Tibial artery (tissue), 4 donors: Measurements from ENCODE around the gene RSRC2.
A peak's percentile ranks its signal among the peaks of the same experiment; 100 is the strongest.
"Not testable (repeated sequence)": the region's sequence is repeated elsewhere in the genome, so short reads cannot be mapped to it uniquely, and the experiment has no call there.

Experiments
- DNase-seq, 2 donors: peaks; one replicate each; pipeline ENCODE4 v3.0.0-alpha.2; 2019
- H3K27ac ChIP-seq, 2 donors: fragments of 200-600 bp; sonication (generic) in 1 of 2; 1 replicate in 1 of 2; 2 replicates in 1 of 2; pipeline ENCODE4 v1.5.1; 2018 to 2019; ENCODE audit warnings: mild to moderate bottlenecking in 1 of 2
- H3K27me3 ChIP-seq, 2 donors: fragments of 200-600 bp; sonication (generic) in 1 of 2; one replicate each; pipeline versions ENCODE4 v1.5.1 to v1.6.0; 2016 to 2019
- H3K36me3 ChIP-seq, 3 donors: fragments of 200-600 bp; sonication (generic) in 2 of 3; one replicate each; pipeline ENCODE4 v1.5.1; 2016 to 2019; ENCODE audit warnings: mild to moderate bottlenecking in 2 of 3
- H3K4me1 ChIP-seq, 4 donors: fragments of 200-600 bp; sonication (generic) in 2 of 4; 1 replicate in 3 of 4; 2 replicates in 1 of 4; pipeline ENCODE4 v1.5.1; 2016 to 2019
- H3K4me3 ChIP-seq, 2 donors: fragments of 200-600 bp; sonication (generic) in 1 of 2; 1 replicate in 1 of 2; 2 replicates in 1 of 2; pipeline ENCODE4 v1.5.1; 2018 to 2019; ENCODE audit warnings: mild to moderate bottlenecking in 2 of 2
- H3K9me3 ChIP-seq, 3 donors: fragments of 200-600 bp; sonication (generic) in 1 of 3; one replicate each; pipeline ENCODE4 v1.5.1; 2016 to 2019
- intact Hi-C: fragments of 100-400 bp; cut with DNase I; formaldehyde crosslinking; loops from one replicate; pipeline ENCODE4 v1.15.0; 2023; ENCODE audit warnings: low total_unique reads
- TF ChIP-seq, protein P1 (sequence below), 2 experiments: fragments of 200-600 bp in 1 of 2; fragments of 450-650 bp in 1 of 2; IDR thresholded peaks; one replicate each; pipeline ENCODE4 v1.5.1; 2017 to 2019; ENCODE audit warnings: antibody characterized with exemption in 2 of 2, mild to moderate bottlenecking in 1 of 2, moderate library complexity in 1 of 2

The RSRC2 gene

DNA sequence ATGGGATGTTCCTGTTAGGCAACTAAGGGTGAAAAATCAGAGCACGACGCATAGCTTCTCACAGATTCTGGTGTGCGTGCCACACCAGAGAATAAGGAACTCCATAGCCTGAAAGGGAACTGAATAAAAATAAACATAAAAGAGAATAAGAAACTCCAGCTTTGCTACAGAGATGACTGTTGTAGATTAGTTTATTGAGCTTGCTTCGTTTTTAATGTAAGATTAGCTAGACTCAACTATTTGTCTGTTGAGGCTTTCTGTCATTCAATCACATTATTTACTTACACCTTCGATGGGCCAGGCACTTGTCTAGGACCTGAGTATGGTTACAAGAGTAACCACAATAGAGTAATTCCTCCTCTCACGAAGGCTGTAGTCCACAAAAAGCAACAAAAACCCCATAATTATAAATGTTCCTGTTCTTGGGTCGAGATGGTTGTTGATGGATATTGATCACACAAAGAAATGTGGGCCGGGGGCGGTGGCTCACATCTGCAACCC is 25.2 kb downstream of the RSRC2 start:
- Histone ChIP-seq H3K4me1 (peaks cover 0 to 29% (median 18%) of the 10 kb centered on the region in 4 donors), H3K4me3 (peak overlapping the region; percentile 63 to 76), H3K27ac (peak overlapping the region; percentile 92 to 99), H3K27me3 (no peaks in the 10 kb centered on the region), H3K36me3 (peaks cover 39 to 45% (median 42%) of the 10 kb centered on the region in 3 donors), H3K9me3 (no peaks in the 10 kb centered on the region)
- TF ChIP-seq, protein P1, sequence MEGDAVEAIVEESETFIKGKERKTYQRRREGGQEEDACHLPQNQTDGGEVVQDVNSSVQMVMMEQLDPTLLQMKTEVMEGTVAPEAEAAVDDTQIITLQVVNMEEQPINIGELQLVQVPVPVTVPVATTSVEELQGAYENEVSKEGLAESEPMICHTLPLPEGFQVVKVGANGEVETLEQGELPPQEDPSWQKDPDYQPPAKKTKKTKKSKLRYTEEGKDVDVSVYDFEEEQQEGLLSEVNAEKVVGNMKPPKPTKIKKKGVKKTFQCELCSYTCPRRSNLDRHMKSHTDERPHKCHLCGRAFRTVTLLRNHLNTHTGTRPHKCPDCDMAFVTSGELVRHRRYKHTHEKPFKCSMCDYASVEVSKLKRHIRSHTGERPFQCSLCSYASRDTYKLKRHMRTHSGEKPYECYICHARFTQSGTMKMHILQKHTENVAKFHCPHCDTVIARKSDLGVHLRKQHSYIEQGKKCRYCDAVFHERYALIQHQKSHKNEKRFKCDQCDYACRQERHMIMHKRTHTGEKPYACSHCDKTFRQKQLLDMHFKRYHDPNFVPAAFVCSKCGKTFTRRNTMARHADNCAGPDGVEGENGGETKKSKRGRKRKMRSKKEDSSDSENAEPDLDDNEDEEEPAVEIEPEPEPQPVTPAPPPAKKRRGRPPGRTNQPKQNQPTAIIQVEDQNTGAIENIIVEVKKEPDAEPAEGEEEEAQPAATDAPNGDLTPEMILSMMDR (IDR thresholded peaks at IDR 0.05): no peak
- intact Hi-C loops: loop anchor here (2.0 kb wide), 1 partner anchor 25 kb away; the partner anchor contains the start of genes KNTC1 and RSRC2
- DNase-seq: no peak

DNA sequence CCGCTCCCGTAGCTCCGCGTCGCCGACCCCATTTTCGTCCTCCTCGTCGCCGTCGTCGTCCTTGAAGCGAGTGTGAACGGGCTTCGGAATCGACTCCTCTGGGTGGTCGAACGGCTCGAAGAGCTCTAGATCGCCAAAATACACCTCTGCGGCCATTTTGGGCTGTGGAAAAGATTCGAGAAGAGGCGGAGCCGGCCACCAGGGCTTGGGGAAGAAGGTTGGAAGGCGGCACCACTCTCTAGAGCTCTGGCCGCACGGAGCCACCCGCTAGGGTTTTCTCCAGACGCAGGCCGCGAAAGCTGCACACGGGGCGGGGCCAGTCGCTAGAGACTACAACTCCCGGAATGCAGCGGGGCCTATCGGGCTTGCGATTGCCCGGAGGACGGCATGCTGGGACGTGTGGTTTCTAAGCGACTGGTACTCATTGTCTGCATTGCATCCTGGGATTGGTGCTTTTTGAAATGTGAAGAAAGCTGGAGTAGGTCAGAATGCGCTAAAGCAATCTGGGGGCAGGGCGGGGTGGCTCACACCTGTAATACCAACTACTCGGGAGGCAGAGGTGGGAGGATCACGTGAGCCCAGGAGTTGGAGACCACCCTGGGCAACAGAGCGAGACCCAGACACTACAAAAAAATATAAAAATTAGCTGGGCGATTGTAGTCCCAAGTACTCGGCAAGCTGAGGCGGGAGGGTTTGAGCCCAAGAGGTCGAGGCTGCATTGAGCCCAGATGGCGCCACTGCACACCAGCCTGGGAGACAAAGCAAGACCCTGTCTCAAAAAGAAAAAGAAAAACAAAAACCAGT is 25.8 kb downstream of the RSRC2 start, which contains the start of gene ZCCHC8:
Gene ZCCHC8 (minus strand): TSS at position 248 of the 804 bp plus-strand sequence. CDS start 92 bp downstream, at position 156.
- Histone ChIP-seq H3K27ac (peak within 1 kb of the TSS; percentile 92 to 99), H3K9me3 (no peaks in the 10 kb centered on the region), H3K4me1 (peaks cover 0 to 29% (median 18%) of the 10 kb centered on the region in 4 donors), H3K4me3 (peak within 1 kb of the TSS; percentile 63 to 76), H3K27me3 (no peaks in the 10 kb centered on the region), H3K36me3 (peaks cover 37 to 40% (median 40%) of the 10 kb centered on the region in 3 donors)
- peak; percentile 97 to 98 for DNase-seq
- intact Hi-C loops: loop anchor here (2.0 kb wide), 1 partner anchor 26 kb away; the partner anchor contains the start of genes KNTC1 and RSRC2
- TF ChIP-seq, protein P1 (IDR thresholded peaks at IDR 0.05): peak; percentile 11 to 43

DNA sequence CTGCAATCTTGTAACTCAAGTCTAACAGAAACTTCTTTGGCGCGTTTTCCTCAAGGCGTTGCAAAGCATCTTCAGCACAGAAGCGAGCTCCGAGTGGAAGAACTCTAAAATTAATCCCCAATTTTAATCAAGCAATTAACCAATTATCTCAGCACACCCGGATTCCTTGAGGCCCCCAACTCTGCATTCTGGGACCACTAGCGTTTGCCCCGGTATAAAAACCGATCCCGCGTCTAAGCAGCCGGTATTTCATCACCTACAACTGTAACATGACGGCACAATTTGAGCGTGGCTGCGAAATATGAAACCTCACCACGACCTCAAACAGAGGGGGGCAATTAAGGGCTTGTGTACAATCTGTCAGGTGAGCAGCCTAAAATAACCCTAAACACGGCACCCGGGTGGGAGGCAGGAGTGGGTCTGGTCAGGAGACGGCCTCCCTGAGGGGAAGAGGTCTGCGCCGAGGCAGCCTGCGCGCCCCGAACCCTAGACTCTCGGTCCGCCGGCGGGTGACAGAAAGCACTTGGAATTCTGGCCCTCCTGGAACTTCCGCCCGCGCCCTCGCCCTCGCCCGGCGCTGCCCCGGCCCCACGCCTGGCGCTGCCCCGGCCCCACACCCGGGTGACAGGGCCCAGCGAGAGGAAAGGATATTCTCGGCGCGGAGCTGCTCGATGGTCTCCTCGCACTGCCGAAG is 26.6 kb downstream of the RSRC2 start:
- intact Hi-C loops: loop anchor here (2.0 kb wide), 1 partner anchor 27 kb away; the partner anchor contains the start of genes KNTC1 and RSRC2
- Histone ChIP-seq H3K36me3 (peaks cover 34 to 39% (median 38%) of the 10 kb centered on the region in 3 donors), H3K27me3 (no peaks in the 10 kb centered on the region), H3K4me1 (peaks cover 0 to 32% (median 18%) of the 10 kb centered on the region in 4 donors), H3K4me3 (peak overlapping the region; percentile 63 to 76), H3K27ac (peak overlapping the region; percentile 92 to 99), H3K9me3 (no peaks in the 10 kb centered on the region)
- DNase-seq: peak; percentile 45 to 76
- TF ChIP-seq, protein P1 (IDR thresholded peaks at IDR 0.05): no peak

DNA sequence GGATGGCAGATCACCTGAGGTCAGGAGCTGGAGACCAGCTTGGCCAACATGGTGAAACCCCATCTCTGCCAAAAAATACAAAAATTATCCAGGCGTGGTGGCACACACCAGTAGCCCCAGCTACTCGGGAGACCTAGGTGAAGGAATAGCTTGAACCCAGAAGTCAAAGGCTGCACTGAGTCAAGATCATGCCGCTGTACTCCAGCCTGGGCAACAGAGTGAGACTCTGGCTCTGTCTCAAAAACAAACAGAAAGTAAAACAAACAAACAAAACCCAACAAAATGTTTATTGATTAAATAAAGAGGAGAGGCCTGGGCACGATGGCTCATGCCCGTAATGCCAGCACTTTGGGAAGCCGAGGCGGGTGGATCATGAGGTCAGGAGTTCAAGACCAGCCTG is 31.5 kb downstream of the RSRC2 start:
- H3K36me3 ChIP-seq: peaks cover 41 to 62% (median 45%) of the 10 kb centered on the region in 3 donors
- H3K4me1 ChIP-seq: peaks cover 0 to 31% (median 13%) of the 10 kb centered on the region in 4 donors
- H3K9me3 ChIP-seq: no peaks in the 10 kb centered on the region
- intact Hi-C loops: no loop called here
- no peak for DNase-seq
- H3K27ac ChIP-seq: no peak overlapping the region
- H3K4me3 ChIP-seq: no peak overlapping the region
- TF ChIP-seq, protein P1 (IDR thresholded peaks at IDR 0.05): no peak
- no peaks in the 10 kb centered on the region for H3K27me3 ChIP-seq

DNA sequence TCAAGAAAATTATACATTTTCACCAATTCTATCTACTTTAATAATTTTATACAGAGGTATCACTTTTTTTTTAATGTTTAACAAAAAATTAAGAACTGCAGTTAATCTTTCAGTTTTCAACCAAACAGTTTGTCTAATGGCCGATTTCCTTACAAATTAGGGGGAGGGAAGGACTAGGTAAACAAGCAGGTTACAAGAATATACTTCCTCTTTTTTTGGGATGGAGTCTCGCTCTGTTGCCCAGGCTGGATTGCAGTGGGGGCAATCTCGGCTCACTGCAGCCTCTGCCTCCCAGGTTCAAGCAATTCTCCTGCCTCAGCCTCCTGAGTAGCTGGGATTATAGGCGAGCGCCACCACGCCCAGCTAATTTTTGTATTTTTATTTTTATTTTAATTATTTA is 33.5 kb downstream of the RSRC2 start:
- peaks cover 62 to 82% (median 65%) of the 10 kb centered on the region in 3 donors for H3K36me3 ChIP-seq
- intact Hi-C loops: not testable (repeated sequence)

More for the DNA sequence above, 33.5 kb downstream of the RSRC2 start:
- not testable (repeated sequence) for H3K27me3 ChIP-seq, H3K4me3 ChIP-seq, H3K9me3 ChIP-seq, DNase-seq, H3K27ac ChIP-seq
- H3K4me1 ChIP-seq: peaks cover 0 to 16% (median 5%) of the 10 kb centered on the region in 4 donors
